Measurements from ENCODE around the gene RGS17.

RGS17 gene

GRCh38 chr6:153012856-153013255 is 118.2 kb downstream of the RGS17 start:
- Histone ChIP-seq H3K27ac (ENCODE audit: low read length) (no peak overlapping the region), H3K79me2 (ENCODE audit: low read length) (no peaks in the 10 kb centered on the region), H3K4me3 (ENCODE audit: low read length) (no peak overlapping the region), H3K4me2 (ENCODE audit: low read length) (no peak overlapping the region), H3K4me1 (ENCODE audit: low read length) (no peaks in the 10 kb centered on the region), H3K9me3 (ENCODE audit: insufficient read depth, low read length) (no peaks in the 10 kb centered on the region), H3K9ac (ENCODE audit: low read length) (no peak overlapping the region), H4K20me1 (ENCODE audit: insufficient read depth, low read length) (no peaks in the 10 kb centered on the region), H3K36me3 (replicated peaks; ENCODE audit: low read depth, low read length) (no peaks in the 10 kb centered on the region), H3K27me3 (ENCODE audit: low read depth, low read length) (peaks cover 7% of the 10 kb centered on the region; the same call in 1 of the 2 replicates), H2AFZ (ENCODE audit: low read depth, low read length) (no peak overlapping the region)
- TF ChIP-seq, protein P1, sequence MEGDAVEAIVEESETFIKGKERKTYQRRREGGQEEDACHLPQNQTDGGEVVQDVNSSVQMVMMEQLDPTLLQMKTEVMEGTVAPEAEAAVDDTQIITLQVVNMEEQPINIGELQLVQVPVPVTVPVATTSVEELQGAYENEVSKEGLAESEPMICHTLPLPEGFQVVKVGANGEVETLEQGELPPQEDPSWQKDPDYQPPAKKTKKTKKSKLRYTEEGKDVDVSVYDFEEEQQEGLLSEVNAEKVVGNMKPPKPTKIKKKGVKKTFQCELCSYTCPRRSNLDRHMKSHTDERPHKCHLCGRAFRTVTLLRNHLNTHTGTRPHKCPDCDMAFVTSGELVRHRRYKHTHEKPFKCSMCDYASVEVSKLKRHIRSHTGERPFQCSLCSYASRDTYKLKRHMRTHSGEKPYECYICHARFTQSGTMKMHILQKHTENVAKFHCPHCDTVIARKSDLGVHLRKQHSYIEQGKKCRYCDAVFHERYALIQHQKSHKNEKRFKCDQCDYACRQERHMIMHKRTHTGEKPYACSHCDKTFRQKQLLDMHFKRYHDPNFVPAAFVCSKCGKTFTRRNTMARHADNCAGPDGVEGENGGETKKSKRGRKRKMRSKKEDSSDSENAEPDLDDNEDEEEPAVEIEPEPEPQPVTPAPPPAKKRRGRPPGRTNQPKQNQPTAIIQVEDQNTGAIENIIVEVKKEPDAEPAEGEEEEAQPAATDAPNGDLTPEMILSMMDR (IDR thresholded peaks at IDR 0.05; ENCODE audit: low read depth, low read length), result no peak
- TF ChIP-seq EZH2phosphoT487 (IDR thresholded peaks at IDR 0.05; ENCODE audit: low read depth), result no peak

DNA sequence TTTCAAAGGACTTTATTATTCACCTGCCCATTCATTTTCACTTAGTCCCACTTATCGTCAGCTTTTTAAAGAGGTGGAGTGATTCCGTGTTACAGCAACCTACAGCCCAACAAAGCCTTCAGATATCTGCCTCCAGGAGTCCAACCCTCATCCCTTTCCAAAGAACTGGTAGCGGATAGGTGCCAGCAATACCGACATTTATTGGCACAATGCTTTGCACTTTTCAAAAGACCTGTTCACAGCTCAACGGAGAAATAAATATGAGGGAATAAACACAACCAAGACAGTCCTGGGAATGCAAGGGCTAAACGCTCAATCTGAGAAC is 127.8 kb downstream of the RGS17 start:
- H3K4me1 ChIP-seq (ENCODE audit: low read length), result peaks cover 10% of the 10 kb centered on the region
- TF ChIP-seq EZH2phosphoT487 (IDR thresholded peaks at IDR 0.05; ENCODE audit: low read depth), result no peak
- TF ChIP-seq, protein P1 (IDR thresholded peaks at IDR 0.05; ENCODE audit: low read depth, low read length), result no peak
- H3K4me3 ChIP-seq (ENCODE audit: low read length), result peak overlapping the region; percentile 95
- H3K27ac ChIP-seq (ENCODE audit: low read length), result peak overlapping the region; percentile 41; the same call in 1 of the 2 replicates
- H3K9me3 ChIP-seq (ENCODE audit: insufficient read depth, low read length), result no peaks in the 10 kb centered on the region
- H2AFZ ChIP-seq (ENCODE audit: low read depth, low read length), result peak overlapping the region; percentile 68
- peak overlapping the region; percentile 83 for H3K9ac ChIP-seq (ENCODE audit: low read length)
- no peaks in the 10 kb centered on the region for H3K27me3 ChIP-seq (ENCODE audit: low read depth, low read length)
- H4K20me1 ChIP-seq (ENCODE audit: insufficient read depth, low read length), result peaks cover 12% of the 10 kb centered on the region; the same call in 1 of the 2 replicates
- peak overlapping the region; percentile 85 for H3K4me2 ChIP-seq (ENCODE audit: low read length)
- no peaks in the 10 kb centered on the region for H3K36me3 ChIP-seq (replicated peaks; ENCODE audit: low read depth, low read length)
- H3K79me2 ChIP-seq (ENCODE audit: low read length), result peaks cover 52% of the 10 kb centered on the region

- Histone ChIP-seq H3K4me1 (ENCODE audit: low read length) (peaks cover 10% of the 10 kb centered on the region), H3K27me3 (ENCODE audit: low read depth, low read length) (no peaks in the 10 kb centered on the region)
Measured at GRCh38 chr6:153002613-153003365, 128.3 kb downstream of the RGS17 start, which contains the start of gene MTRF1L. MTRF1L (minus strand) TSS chr6:153002709; CDS start chr6:153002685, 24 bp downstream.

More at GRCh38 chr6:153002613-153003365, 128.3 kb downstream of the RGS17 start, which contains the start of gene MTRF1L:
- peaks cover 14% of the 10 kb centered on the region; the same call in 1 of the 2 replicates for H4K20me1 ChIP-seq (ENCODE audit: insufficient read depth, low read length)
- peak within 1 kb of the TSS; percentile 83 for H3K9ac ChIP-seq (ENCODE audit: low read length)
- peaks cover 53% of the 10 kb centered on the region for H3K79me2 ChIP-seq (ENCODE audit: low read length)
- no peaks in the 10 kb centered on the region for H3K36me3 ChIP-seq (replicated peaks; ENCODE audit: low read depth, low read length)
- H3K9me3 ChIP-seq (ENCODE audit: insufficient read depth, low read length), result no peaks in the 10 kb centered on the region
- H3K27ac ChIP-seq (ENCODE audit: low read length), result peak within 1 kb of the TSS; percentile 41
- TF ChIP-seq, protein P1 (IDR thresholded peaks at IDR 0.05; ENCODE audit: low read depth, low read length), result no peak
- no peak for TF ChIP-seq EZH2phosphoT487 (IDR thresholded peaks at IDR 0.05; ENCODE audit: low read depth)
- peak within 1 kb of the TSS; percentile 68 for H2AFZ ChIP-seq (ENCODE audit: low read depth, low read length)
- H3K4me3 ChIP-seq (ENCODE audit: low read length), result peak within 1 kb of the TSS; percentile 95
- H3K4me2 ChIP-seq (ENCODE audit: low read length), result peak within 1 kb of the TSS; percentile 87
